IMR-90 (cell line): ENCODE data around the gene ONECUT2. TPM values are rescaled to one million over a fixed set of nuclear protein-coding genes. Genes with fewer than 3 reads are reported as not detected.

Experiments
- ATAC-seq: fragments of 200-7000 bp; cut with Tn5 transposase; 2 replicates; pipeline ENCODE4 v1.9.1; 2020; ENCODE audit warnings: low read depth, mild to moderate bottlenecking, moderate library complexity
- BruUV-seq: library from RNA; stranded (reverse); fragments of 400-500 nt; replicated peaks from 2 replicates; lab custom pipeline; 2021; lab: Mats Ljungman, UMichigan
- CTCF ChIA-PET: fragments of 300-600 bp; formaldehyde crosslinking; extraction: SDS; loops from one replicate; lab custom pipeline; 2021; ENCODE audit warnings: antibody characterized with exemption; lab: Yijun Ruan, JAX
- POLR2A ChIA-PET: fragments of 300-600 bp; sonication (Branson Sonifier 250); formaldehyde crosslinking; loops from one replicate; lab custom pipeline; 2022; ENCODE audit warnings: antibody characterized with exemption; ENCODE audit not compliant: unreplicated experiment; lab: Charles Lee
- DNase-seq: peaks from one replicate; pipeline ENCODE4 v3.0.0; 2013
- H2AFZ ChIP-seq: replicated peaks from 2 replicates; pipeline ENCODE3; 2013; ENCODE audit warnings: low read length, mild to moderate bottlenecking; ENCODE audit not compliant: poor library complexity
- H2AK5ac ChIP-seq: 2 replicates; pipeline ENCODE4 v1.6.1; 2013; ENCODE audit warnings: low read depth, low read length, inconsistent platforms
- H2AK9ac ChIP-seq: replicated peaks from 2 replicates; pipeline ENCODE3; 2013; ENCODE audit warnings: mild to moderate bottlenecking, low read depth, low read length, moderate library complexity; ENCODE audit not compliant: poor library complexity
- H2BK120ac ChIP-seq: 2 replicates; pipeline ENCODE4 v1.6.1; 2013; ENCODE audit warnings: low read depth, low read length, inconsistent platforms
- H2BK15ac ChIP-seq: 3 replicates; pipeline ENCODE4 v1.6.1; 2013; ENCODE audit warnings: low read depth, low read length, inconsistent platforms
- H2BK20ac ChIP-seq: 2 replicates; pipeline ENCODE4 v1.6.1; 2013; ENCODE audit warnings: low read depth, mild to moderate bottlenecking, inconsistent platforms, low read length, moderate library complexity
- H2BK5ac ChIP-seq: 2 replicates; pipeline ENCODE4 v1.6.1; 2013; ENCODE audit warnings: mild to moderate bottlenecking, low read depth, low read length, inconsistent platforms; ENCODE audit not compliant: poor library complexity, severe bottlenecking
- H3K14ac ChIP-seq: replicated peaks from 2 replicates; pipeline ENCODE4 v1.6.1; 2013; ENCODE audit warnings: low read depth, low read length, inconsistent platforms
- H3K18ac ChIP-seq: 2 replicates; pipeline ENCODE4 v1.6.1; 2013; ENCODE audit warnings: low read depth, low read length, control low read depth
- H3K23ac ChIP-seq: 2 replicates; pipeline ENCODE4 v1.6.1; 2013; ENCODE audit warnings: low read depth, low read length, inconsistent platforms
- H3K27ac ChIP-seq: 2 replicates; pipeline ENCODE4 v1.5.1; 2013; ENCODE audit warnings: mild to moderate bottlenecking, control low read depth, low read length; ENCODE audit not compliant: insufficient read depth
- H3K27me3 ChIP-seq: 2 replicates; pipeline ENCODE4 v1.6.1; 2013; ENCODE audit warnings: low read length; ENCODE audit not compliant: control insufficient read depth, insufficient read depth
- H3K36me3 ChIP-seq: 2 replicates; pipeline ENCODE4 v1.6.1; 2013; ENCODE audit warnings: low read length, mixed read lengths; ENCODE audit not compliant: control insufficient read depth, insufficient read depth
- H3K4ac ChIP-seq: 2 replicates; pipeline ENCODE4 v1.6.1; 2013; ENCODE audit warnings: low read depth, low read length, inconsistent platforms
- H3K4me1 ChIP-seq: 2 replicates; pipeline ENCODE4 v1.6.1; 2013; ENCODE audit warnings: low read length, mixed read lengths; ENCODE audit not compliant: control insufficient read depth, insufficient read depth
- H3K4me2 ChIP-seq: 2 replicates; pipeline ENCODE4 v1.6.1; 2013; ENCODE audit warnings: low read depth, mild to moderate bottlenecking, control low read depth, low read length, moderate library complexity
- H3K4me3 ChIP-seq: 2 replicates; pipeline ENCODE4 v1.5.1; 2013; ENCODE audit warnings: low read depth, mild to moderate bottlenecking, control low read depth, low read length, moderate library complexity; ENCODE audit not compliant: insufficient read depth
- H3K56ac ChIP-seq: 2 replicates; pipeline ENCODE4 v1.6.1; 2013; ENCODE audit warnings: low read length, inconsistent platforms; ENCODE audit not compliant: insufficient read depth; ENCODE audit errors: extremely low read depth
- H3K79me1 ChIP-seq, 2 experiments: 2 replicates each; pipeline ENCODE4 v1.6.1; 2013; ENCODE audit warnings: low read length in 2 of 2, inconsistent platforms in 1 of 2, low read depth in 1 of 2
- H3K9ac ChIP-seq: 2 replicates; pipeline ENCODE4 v1.6.1; 2013; ENCODE audit warnings: low read depth, low read length, control low read depth
- H3K9me1 ChIP-seq: 2 replicates; pipeline ENCODE4 v1.6.1; 2013; ENCODE audit warnings: low read length, inconsistent platforms; ENCODE audit not compliant: insufficient read depth
- H3K9me3 ChIP-seq: 2 replicates; pipeline ENCODE4 v1.6.1; 2013; ENCODE audit warnings: low read length; ENCODE audit not compliant: control insufficient read depth, insufficient read depth
- H4K20me1 ChIP-seq: 2 replicates; pipeline ENCODE4 v1.6.1; 2013; ENCODE audit warnings: low read length, inconsistent platforms; ENCODE audit not compliant: insufficient read depth
- H4K5ac ChIP-seq: 2 replicates; pipeline ENCODE4 v1.6.1; 2013; ENCODE audit warnings: mild to moderate bottlenecking, low read depth, low read length, control low read depth
- H4K8ac ChIP-seq, 2 experiments: 2 replicates each; pipeline ENCODE4 v1.6.1; 2013; ENCODE audit warnings: low read depth in 2 of 2, low read length in 2 of 2, control low read depth in 1 of 2, inconsistent platforms in 1 of 2
- H4K91ac ChIP-seq: 2 replicates; pipeline ENCODE4 v1.6.1; 2013; ENCODE audit warnings: low read depth, low read length, inconsistent platforms; ENCODE audit not compliant: insufficient read depth
- BHLHE40 ChIP-seq: fragments of 150-350 bp; IDR thresholded peaks from 2 replicates; pipeline ENCODE4 v1.6.1; 2016; ENCODE audit warnings: mild to moderate bottlenecking, low read depth, low read length
- CEBPB ChIP-seq: IDR thresholded peaks from 2 replicates; pipeline ENCODE4 v1.6.1; 2012; ENCODE audit warnings: low read depth, low read length, improper control_type of control experiment
- CHD1 ChIP-seq: IDR thresholded peaks from 2 replicates; pipeline ENCODE4 v1.6.1; 2012; ENCODE audit warnings: low read depth, low read length, improper control_type of control experiment
- CTCF ChIP-seq: conservative IDR thresholded peaks from 2 replicates; pipeline ENCODE4 v1.5.1; 2012; ENCODE audit warnings: mild to moderate bottlenecking, low read depth, low read length, improper control_type of control experiment
- ELK1 ChIP-seq: fragments of 150-350 bp; IDR thresholded peaks from 2 replicates; pipeline ENCODE4 v1.6.1; 2016; ENCODE audit warnings: low read depth, mild to moderate bottlenecking, low read length, moderate library complexity, borderline replicate concordance
- FOS ChIP-seq: fragments of 150-350 bp; IDR thresholded peaks from 2 replicates; pipeline ENCODE4 v1.6.1; 2016; ENCODE audit warnings: low read depth, low read length
- MAFK ChIP-seq: IDR thresholded peaks from 2 replicates; pipeline ENCODE4 v1.6.1; 2012; ENCODE audit warnings: low read depth, low read length, improper control_type of control experiment
- MAZ ChIP-seq: IDR thresholded peaks from 2 replicates; pipeline ENCODE4 v1.6.1; 2012; ENCODE audit warnings: low read depth, mild to moderate bottlenecking, low read length, improper control_type of control experiment, moderate library complexity, borderline replicate concordance
- MXI1 ChIP-seq: IDR thresholded peaks from 2 replicates; pipeline ENCODE4 v1.6.1; 2012; ENCODE audit warnings: low read depth, mild to moderate bottlenecking, low read length, moderate library complexity, borderline replicate concordance
- NFE2L2 ChIP-seq: fragments of 150-350 bp; IDR thresholded peaks from 2 replicates; pipeline ENCODE4 v1.6.1; 2016; ENCODE audit warnings: low read depth, mild to moderate bottlenecking, low read length
- POLR2A ChIP-seq: IDR thresholded peaks from 2 replicates; pipeline ENCODE4 v1.6.1; 2012; ENCODE audit warnings: mild to moderate bottlenecking, low read depth, low read length
- RAD21 ChIP-seq: IDR thresholded peaks from 2 replicates; pipeline ENCODE4 v1.6.1; 2012; ENCODE audit warnings: low read length, improper control_type of control experiment
- RCOR1 ChIP-seq: IDR thresholded peaks from 2 replicates; pipeline ENCODE4 v1.6.1; 2012; ENCODE audit warnings: mild to moderate bottlenecking, low read length, improper control_type of control experiment; ENCODE audit not compliant: insufficient replicate concordance
- RFX5 ChIP-seq: IDR thresholded peaks from 2 replicates; pipeline ENCODE4 v1.8.0; 2012; ENCODE audit warnings: low read depth, mild to moderate bottlenecking, low read length, moderate library complexity
- SMC3 ChIP-seq: fragments of 150-350 bp; IDR thresholded peaks from 2 replicates; pipeline ENCODE4 v1.6.1; 2016; ENCODE audit warnings: low read depth, mild to moderate bottlenecking, antibody characterized with exemption, low read length, moderate library complexity
- USF2 ChIP-seq: fragments of 150-350 bp; IDR thresholded peaks from 2 replicates; pipeline ENCODE4 v1.6.1; 2017; ENCODE audit warnings: mild to moderate bottlenecking, antibody characterized with exemption, low read length, low read depth
- WGBS, 2 experiments: methylation state at CpG; one replicate each; pipeline versions ENCODE4 v1.1.5 to v1.1.7; 2013; ENCODE audit warnings: missing lambda C conversion rate in 2 of 2; ENCODE audit not compliant: insufficient read length in 1 of 2; ENCODE audit errors: extremely low coverage in 2 of 2; 5-methylcytosine and 5-hydroxymethylcytosine counted together
- dilution Hi-C: fragments of 300-500 bp; cut with HindIII; formaldehyde crosslinking; loops from one replicate; pipeline ENCODE4 v1.14.3; 2018; ENCODE audit warnings: low sequenced_read_pairs; ENCODE audit not compliant: unreplicated experiment
- in situ Hi-C: fragments of 300-500 bp; cut with MboI; formaldehyde crosslinking; loops from 3 replicates; pipeline ENCODE4 v1.14.3; 2019; ENCODE audit warnings: low sequenced_read_pairs, inconsistent platforms, mixed read lengths
- intact Hi-C: fragments of 100-400 bp; cut with micrococcal nuclease; formaldehyde crosslinking; loops from 2 replicates; pipeline ENCODE4 v1.10.0; 2022
- polyA plus RNA-seq, 3 experiments: library from polyadenylated mRNA; depleted of rRNA; stranded (reverse); fragments of >200 nt; gene quantifications; 2 replicates each; pipeline ENCODE4 v1.2.3, GENCODE V29; 2012; ENCODE audit warnings: low replicate concordance in 1 of 3
- total RNA-seq: library from RNA; depleted of rRNA; stranded (reverse); fragments of >200 nt; gene quantifications from 2 replicates; pipeline ENCODE4 v1.2.3, GENCODE V29; 2012

The ONECUT2 gene
- total and polyA plus RNA-seq, 2 of the 4 experiments (the other 2 are of a cell fraction) = under 0.01 to 0.02 TPM

- Histone ChIP-seq H3K9me3 (no peaks in the 10 kb centered on the region), H3K9ac (no peak overlapping the region), H4K5ac (no peak overlapping the region), H3K4me2 (no peak overlapping the region), H3K14ac (no peak overlapping the region), H3K56ac (no peak overlapping the region), H4K91ac (no peak overlapping the region), H2AFZ (no peak overlapping the region), H3K23ac (no peak overlapping the region), H2BK15ac (no peak overlapping the region), H3K36me3 (no peaks in the 10 kb centered on the region), H2AK9ac (no peak overlapping the region), H2BK120ac (no peak overlapping the region), H3K4ac (no peak overlapping the region), H3K27ac (no peak overlapping the region), H2BK20ac (no peak overlapping the region), H2AK5ac (no peak overlapping the region), H4K8ac (no peak overlapping the region), H3K27me3 (no peaks in the 10 kb centered on the region; the same call in 1 of the 2 replicates), H4K20me1 (no peaks in the 10 kb centered on the region; the same call in 1 of the 2 replicates), H2BK5ac (no peak overlapping the region), H3K18ac (no peak overlapping the region), H3K4me1 (no peaks in the 10 kb centered on the region), H3K4me3 (no peak overlapping the region), H3K79me1 (no peaks in the 10 kb centered on the region), H3K9me1 (no peaks in the 10 kb centered on the region)
- TF ChIP-seq BHLHE40 (no peak), CEBPB (no peak), POLR2A (no peak), NFE2L2 (no peak), RFX5 (no peak), CHD1 (no peak), CTCF (no peak), MXI1 (no peak), FOS (no peak), ELK1 (no peak), SMC3 (no peak), MAZ (no peak), MAFK (no peak), USF2 (no peak), RAD21 (no peak), RCOR1 (no peak)
- in situ Hi-C loops (no loop called here), dilution Hi-C loops (no loop called here), intact Hi-C loops (no loop called here)
- ChIA-PET CTCF (no interaction called here), POLR2A (no interaction called here)
- no peak; the same call in 1 of the 2 replicates for ATAC-seq
- no peak for DNase-seq
- BruUV-seq = no TSS peak
- no CpG with 5 or more reads among the region's 2 CpGs for WGBS, 2 experiments
Measured at GRCh38 chr18:57466307-57466706, 31.1 kb downstream of the ONECUT2 start.
